ENCODE results near the gene WDR45B. TPM values are rescaled to one million over a fixed set of nuclear protein-coding genes. Genes with fewer than 3 reads are reported as not detected.

Gene WDR45B
- total RNA-seq, 2 donors from 2014 or later = 68.0 to 75.7 TPM

DNA sequence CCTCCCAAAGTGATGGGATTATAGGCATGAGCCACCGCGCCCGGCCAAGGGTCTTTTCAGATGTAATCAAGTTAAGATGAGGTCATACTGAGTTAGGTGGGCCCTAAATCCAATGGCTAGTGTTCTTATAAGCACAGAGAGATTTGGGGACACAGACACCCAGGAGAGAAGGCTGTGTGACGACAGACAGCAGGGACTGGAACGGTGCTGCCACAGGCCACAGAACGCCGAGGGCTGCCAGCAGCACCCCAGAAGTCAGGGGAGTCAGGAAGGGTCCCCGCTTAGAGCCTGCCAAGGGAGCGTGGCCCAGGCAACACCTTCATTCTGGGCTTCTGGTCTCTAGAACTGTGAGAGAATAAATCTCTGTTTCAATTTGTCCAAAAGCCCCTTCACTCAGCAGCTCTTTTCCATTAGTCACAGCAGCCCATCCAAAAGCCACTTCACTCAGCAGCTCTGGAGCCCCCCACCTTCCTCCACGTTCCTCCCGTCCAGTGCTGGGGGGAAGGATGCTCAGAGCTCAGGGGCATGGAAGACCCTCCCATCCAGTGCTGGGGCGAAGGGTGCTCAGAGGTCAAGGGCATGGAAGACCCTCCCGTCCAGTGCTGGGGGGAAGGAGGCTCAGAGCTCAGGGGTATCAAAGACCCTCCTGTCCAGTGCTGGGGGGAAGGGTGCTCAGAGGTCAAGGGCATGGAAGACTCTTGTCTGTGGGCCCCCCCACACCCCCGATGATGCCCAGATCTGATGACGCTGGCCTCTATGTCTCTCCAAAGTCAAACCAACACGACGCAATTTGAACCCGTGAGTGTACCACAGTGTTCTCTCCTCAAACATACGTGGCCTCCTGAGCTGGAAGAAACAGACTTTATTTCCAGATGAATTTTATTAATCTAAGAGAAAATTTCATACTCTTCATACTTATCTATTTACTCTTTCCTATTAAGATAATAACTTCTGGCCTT is 38.4 kb upstream of the WDR45B start:
- H3K4me3 Mint-ChIP-seq = no peak overlapping the region
- DNase-seq (ENCODE audit: low spot score) = no peak
- no peaks in the 10 kb centered on the region for H3K27me3 Mint-ChIP-seq

DNA sequence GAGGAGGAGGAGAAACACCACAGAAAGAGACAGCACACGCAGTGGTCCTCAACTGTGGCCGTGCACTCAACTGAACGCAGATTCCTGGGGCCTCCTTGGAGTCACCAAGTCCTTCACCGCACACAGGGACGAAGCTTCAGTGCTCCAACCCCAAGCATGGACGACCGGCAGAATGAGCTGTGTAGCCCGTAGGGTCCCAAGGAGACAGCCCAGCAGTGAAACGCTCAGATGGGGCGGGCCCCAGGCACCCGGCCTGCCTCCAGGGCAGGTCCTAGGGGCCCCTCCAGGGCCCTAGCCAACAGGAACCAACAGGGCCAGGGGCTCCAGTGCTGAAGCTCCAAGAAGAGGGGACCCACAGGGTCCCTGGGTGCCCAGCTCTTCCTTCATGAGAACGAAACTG is 37.0 kb upstream of the WDR45B start:
- Mint-ChIP-seq H3K36me3 (peaks cover 13% of the 10 kb centered on the region), H3K4me1 (ENCODE audit: low read depth in 2 of 2) (no peaks in the 10 kb centered on the region), H3K4me3 (no peak overlapping the region), H3K9me3 (no peaks in the 10 kb centered on the region), H3K27ac (no peak overlapping the region), H3K27me3 (no peaks in the 10 kb centered on the region)
- ATAC-seq (peak in 1 of 2 donors; percentile 36), DNase-seq (ENCODE audit: low spot score) (no peak)

More for the DNA sequence above, 38.4 kb upstream of the WDR45B start:
- no peak for ATAC-seq
- Mint-ChIP-seq H3K36me3 (peaks cover 11% of the 10 kb centered on the region), H3K27ac (no peak overlapping the region), H3K9me3 (no peaks in the 10 kb centered on the region), H3K4me1 (ENCODE audit: low read depth in 2 of 2) (peaks cover 0 to 3% of the 10 kb centered on the region in 2 donors)

DNA sequence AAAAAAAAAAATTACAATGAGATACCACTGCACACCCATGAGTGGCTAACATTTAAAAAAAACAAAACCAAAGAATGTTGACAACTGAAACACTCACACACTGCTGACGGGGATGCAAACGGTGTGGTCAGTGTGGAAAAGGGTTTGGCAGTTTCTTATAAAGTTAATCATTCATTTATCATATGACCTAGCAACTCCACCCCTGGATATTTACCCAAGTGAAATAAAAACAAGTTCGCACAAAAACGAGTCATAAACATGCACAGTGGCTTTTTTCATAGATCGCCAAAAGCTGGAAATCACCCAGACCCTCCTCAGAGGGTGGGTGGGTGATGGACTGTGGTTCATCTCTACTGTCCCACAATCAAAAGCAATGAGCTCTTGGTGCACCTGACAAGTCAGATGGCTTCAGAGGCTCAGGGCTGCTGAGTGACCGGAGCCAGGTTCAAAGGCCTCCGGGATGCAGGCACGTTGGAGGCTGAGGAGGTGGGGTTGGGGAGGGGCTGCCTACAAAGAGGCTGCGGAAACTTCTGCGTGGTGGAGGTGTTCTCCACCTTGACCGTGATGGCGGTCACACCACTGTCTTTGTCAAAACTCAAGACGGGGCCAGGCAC is 36.1 kb upstream of the WDR45B start:
- Mint-ChIP-seq H3K9me3 (no peaks in the 10 kb centered on the region), H3K27ac (no peak overlapping the region), H3K4me3 (no peak overlapping the region), H3K36me3 (peaks cover 8% of the 10 kb centered on the region), H3K27me3 (no peaks in the 10 kb centered on the region), H3K4me1 (ENCODE audit: low read depth in 2 of 2) (no peaks in the 10 kb centered on the region)
- no peak for ATAC-seq
- no peak for DNase-seq (ENCODE audit: low spot score)

DNA sequence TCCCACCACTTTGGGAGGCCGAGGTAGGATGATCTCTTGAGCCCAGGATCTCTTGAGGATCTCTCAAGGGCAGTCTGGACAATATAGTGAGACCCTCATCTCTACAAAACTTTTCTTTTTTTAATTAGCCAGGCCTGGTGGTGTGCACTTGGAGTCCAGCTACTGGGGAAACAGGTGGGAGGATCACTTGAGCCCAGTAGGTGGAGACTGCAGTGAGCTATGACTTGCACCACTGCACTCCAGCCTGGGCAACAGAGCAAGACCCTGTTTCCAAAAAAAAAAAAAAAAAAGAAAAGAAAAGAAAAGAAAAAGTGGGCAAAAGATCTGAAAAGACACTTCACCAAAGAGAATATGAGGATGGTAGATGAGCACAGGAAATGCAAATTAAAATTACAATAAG is 35.3 kb upstream of the WDR45B start:
- Mint-ChIP-seq H3K27ac (no peak overlapping the region), H3K9me3 (no peaks in the 10 kb centered on the region), H3K4me1 (ENCODE audit: low read depth in 2 of 2) (no peaks in the 10 kb centered on the region), H3K36me3 (peaks cover 8% of the 10 kb centered on the region), H3K4me3 (no peak overlapping the region), H3K27me3 (no peaks in the 10 kb centered on the region)
- DNase-seq (ENCODE audit: low spot score) (no peak), ATAC-seq (no peak)

DNA sequence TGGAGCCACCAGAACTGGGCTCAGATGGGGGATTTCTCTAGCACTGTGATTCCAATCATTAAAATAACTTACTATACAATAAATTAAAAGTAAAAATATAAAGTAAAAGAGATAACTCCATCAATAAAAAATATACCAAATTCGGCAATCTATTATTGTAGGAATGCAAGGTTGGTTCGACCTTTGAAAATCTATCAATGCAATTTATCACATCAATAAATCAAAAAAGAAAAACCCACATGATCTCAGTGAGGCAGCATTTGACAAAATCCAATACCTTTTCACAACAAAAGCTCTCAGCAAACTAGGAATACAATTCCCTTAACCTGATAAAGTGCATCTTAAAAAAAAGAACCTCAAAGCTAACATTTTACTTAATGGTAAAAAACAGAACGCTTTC is 33.3 kb upstream of the WDR45B start:
- Mint-ChIP-seq H3K4me1 (ENCODE audit: low read depth in 2 of 2) (no peaks in the 10 kb centered on the region), H3K27me3 (no peaks in the 10 kb centered on the region), H3K27ac (no peak overlapping the region), H3K9me3 (no peaks in the 10 kb centered on the region), H3K4me3 (no peak overlapping the region), H3K36me3 (peaks cover 8% of the 10 kb centered on the region)
- no peak for ATAC-seq
- no peak for DNase-seq (ENCODE audit: low spot score)

DNA sequence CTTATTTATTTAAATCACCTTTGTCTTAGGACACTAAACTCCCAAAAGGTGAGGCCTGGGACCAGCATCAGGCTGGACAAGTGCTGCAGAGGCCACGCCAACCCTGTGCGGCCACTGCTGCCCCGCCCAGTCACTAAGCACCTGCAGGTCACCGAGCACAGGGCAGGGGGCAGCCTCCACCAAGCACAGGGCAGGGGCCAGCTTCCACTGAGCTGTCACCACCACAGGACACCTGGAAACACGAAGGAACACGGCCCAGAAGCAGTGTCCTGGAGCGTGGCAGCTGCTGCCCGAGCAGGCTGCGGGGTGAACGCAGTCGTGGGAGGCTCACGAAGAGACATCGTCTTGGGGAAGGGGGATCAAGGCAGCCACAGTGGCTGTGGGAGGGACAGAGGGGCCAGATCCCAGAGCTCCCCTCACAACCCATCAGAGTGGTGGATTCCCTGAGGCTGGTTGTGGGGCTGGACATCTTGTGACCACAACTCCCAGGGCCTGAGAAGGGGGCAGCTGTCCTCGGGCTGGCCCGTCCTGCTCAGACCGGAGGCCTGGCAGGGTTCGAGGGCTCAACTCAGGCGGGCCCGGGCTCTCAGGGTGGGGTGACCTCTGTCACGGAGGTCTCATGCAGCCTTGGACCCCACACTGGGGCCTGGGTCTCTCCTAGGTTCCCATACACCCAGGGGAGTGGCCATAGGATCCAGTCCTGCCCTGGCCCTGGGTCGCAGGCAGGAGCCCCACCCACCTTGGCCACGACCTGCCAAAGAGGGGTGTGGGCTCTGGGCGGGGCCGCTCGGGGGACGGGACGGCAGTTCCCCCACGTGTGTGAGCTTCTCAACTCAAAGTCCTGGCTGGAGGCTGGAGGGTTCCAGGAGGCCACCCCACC is 31.6 kb upstream of the WDR45B start:
- ATAC-seq = no peak
- H3K9me3 Mint-ChIP-seq = no peaks in the 10 kb centered on the region
- no peak overlapping the region for H3K27ac Mint-ChIP-seq

DNA sequence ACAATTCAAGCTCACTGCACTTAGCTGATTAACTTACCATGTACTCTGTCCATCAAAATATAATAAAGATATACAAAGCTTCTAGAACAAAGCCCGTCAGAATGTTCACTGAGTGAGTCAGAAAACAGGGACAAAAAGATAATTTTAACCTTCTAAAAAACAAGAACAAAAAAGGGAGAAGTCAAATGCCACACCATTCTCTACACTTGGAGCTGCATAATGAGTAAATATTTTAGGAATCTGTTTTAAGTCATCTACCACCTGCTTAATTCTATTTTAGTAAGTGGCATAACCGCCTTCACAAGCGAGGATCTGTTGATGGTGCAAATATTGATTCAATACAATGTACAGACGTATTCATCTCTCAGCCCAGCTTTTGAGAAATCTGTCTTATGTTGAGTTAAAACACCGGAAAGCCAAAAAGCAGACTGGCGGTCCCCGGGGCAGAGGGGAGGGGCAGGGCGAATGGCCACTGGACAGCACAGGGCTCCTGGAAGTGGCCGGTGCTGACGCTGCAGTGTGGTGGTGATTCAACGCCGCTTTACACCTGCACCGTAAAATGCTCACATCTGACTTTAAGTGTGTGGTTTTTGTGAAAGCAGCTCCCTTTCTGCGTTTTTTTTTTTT is 30.1 kb upstream of the WDR45B start:
- H3K27ac Mint-ChIP-seq = no peak overlapping the region
- no peak for DNase-seq (ENCODE audit: low spot score)
- peaks cover 8% of the 10 kb centered on the region for H3K36me3 Mint-ChIP-seq
- H3K4me1 Mint-ChIP-seq (ENCODE audit: low read depth in 2 of 2) = no peaks in the 10 kb centered on the region
- ATAC-seq = no peak
- H3K9me3 Mint-ChIP-seq = no peaks in the 10 kb centered on the region
- no peaks in the 10 kb centered on the region for H3K27me3 Mint-ChIP-seq
- H3K4me3 Mint-ChIP-seq = no peak overlapping the region

More for the DNA sequence above, 31.6 kb upstream of the WDR45B start:
- no peak for DNase-seq (ENCODE audit: low spot score)
- Mint-ChIP-seq H3K27me3 (no peaks in the 10 kb centered on the region), H3K36me3 (peaks cover 8% of the 10 kb centered on the region), H3K4me3 (no peak overlapping the region), H3K4me1 (ENCODE audit: low read depth in 2 of 2) (no peaks in the 10 kb centered on the region)

DNA sequence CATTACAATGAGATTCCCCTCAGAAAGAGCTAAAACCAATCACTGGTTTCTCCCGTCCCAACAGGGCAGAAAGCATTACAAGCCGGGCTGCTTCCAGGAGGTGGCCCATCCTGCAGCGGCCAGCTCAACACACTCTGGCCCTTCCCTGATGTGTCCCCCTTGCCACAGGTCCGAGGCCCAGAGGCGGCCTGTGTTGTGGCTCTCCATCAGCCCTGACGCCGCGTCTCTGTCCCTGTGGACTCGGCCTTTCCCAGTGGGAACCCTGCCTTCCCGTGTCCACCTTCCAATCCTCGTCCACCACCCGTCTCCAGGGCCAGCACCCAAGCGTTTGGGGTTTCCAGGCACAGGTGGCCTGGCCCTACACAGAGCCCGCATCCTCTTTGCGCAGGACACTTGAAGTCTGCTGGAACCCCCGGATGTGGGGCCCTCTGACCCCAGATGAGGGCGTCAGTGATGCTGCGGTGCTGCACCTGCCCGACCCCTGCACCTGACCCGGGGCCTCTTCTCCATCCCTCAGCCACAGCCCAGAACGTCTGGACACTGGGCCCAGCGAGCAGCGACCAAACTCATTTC is 29.2 kb upstream of the WDR45B start:
- Mint-ChIP-seq H3K27me3 (no peaks in the 10 kb centered on the region), H3K9me3 (no peaks in the 10 kb centered on the region), H3K4me1 (ENCODE audit: low read depth in 2 of 2) (no peaks in the 10 kb centered on the region), H3K36me3 (peaks cover 8% of the 10 kb centered on the region), H3K4me3 (no peak overlapping the region), H3K27ac (no peak overlapping the region)
- DNase-seq (ENCODE audit: low spot score) (no peak), ATAC-seq (no peak)

DNA sequence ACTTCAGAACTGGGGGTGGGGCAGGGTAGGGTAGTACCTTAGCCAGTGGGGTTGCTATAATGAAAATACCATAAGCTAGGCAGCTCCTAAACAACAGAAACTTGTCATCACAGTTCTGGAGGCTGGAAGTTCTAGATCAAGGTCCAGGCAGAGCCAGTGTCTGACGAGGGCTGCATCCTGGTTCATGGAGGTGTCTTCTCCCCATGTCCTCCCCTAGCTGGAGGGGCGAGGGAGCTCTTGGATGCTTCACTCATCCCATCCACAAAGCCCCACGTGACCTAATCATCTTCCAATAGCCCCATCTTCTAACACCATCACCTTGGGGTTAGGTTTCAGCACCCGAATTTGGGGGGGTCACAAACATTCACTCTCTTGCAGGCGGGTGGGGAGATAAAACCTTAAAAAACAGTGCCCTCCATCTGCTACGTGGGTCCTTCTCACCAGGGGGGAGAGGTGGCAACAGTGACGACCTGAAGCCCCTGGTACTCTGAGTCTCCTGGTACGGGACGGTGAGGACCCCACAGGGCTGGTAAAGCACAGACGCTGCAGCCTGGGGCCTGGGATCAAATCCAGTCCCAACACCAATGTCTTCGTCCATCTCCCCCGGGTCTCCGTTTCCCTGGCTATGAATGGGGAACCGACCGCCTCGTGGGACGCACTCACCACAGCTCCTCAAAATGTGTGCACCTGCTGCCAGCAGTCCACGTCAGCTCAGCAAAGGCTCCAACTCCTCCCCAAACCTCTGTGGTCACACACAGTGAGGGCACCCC is 27.4 kb upstream of the WDR45B start:
- no peak for ATAC-seq
- Mint-ChIP-seq H3K4me3 (no peak overlapping the region), H3K36me3 (no peaks in the 10 kb centered on the region), H3K27ac (no peak overlapping the region), H3K4me1 (ENCODE audit: low read depth in 2 of 2) (peaks cover 0 to 10% of the 10 kb centered on the region in 2 donors), H3K27me3 (no peaks in the 10 kb centered on the region), H3K9me3 (no peaks in the 10 kb centered on the region)
- DNase-seq (ENCODE audit: low spot score) = no peak

DNA sequence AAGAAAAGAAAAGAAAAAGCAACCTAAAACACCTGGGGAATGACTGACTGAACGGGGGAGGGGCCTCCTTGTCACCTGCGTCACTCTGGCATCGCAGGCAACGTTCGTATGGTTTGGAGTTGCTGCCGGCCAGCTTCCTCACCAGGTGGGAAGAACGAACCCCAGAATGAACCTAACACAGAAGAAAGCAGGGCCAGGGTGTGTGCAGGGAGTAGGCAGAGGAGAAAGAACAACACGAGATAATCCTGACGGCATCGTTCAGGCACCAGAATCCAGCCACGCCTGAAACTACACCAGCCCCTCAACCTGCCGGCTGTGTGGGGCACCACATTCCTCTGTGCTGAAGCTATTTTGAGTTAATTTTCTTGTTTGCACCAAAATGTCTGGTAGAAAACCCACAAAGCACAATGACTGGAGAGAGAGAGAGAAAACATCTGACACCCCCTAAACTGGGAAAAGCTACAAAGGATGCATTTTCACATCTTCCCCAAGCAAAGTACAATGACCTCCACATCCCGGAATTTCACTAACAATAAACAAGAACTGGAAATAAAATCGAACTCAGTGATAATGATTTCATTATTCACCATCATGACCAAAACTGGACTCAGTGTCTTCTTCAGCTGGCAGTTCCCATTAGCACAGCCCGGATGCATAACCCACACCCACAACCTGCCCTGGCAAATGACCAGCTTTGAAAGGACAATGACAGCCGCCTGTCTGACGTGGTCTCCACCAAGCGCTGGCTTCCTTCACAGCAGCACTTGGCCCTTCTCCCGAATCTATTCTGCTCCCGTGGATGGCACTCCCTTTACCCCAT is 26.6 kb upstream of the WDR45B start:
- H3K4me1 Mint-ChIP-seq (ENCODE audit: low read depth in 2 of 2) = peaks cover 0 to 10% of the 10 kb centered on the region in 2 donors
- H3K27me3 Mint-ChIP-seq = no peaks in the 10 kb centered on the region
- no peak overlapping the region for H3K4me3 Mint-ChIP-seq
- H3K27ac Mint-ChIP-seq = no peak overlapping the region
- no peaks in the 10 kb centered on the region for H3K36me3 Mint-ChIP-seq
- DNase-seq (ENCODE audit: low spot score) (no peak), ATAC-seq (no peak)
- no peaks in the 10 kb centered on the region for H3K9me3 Mint-ChIP-seq

DNA sequence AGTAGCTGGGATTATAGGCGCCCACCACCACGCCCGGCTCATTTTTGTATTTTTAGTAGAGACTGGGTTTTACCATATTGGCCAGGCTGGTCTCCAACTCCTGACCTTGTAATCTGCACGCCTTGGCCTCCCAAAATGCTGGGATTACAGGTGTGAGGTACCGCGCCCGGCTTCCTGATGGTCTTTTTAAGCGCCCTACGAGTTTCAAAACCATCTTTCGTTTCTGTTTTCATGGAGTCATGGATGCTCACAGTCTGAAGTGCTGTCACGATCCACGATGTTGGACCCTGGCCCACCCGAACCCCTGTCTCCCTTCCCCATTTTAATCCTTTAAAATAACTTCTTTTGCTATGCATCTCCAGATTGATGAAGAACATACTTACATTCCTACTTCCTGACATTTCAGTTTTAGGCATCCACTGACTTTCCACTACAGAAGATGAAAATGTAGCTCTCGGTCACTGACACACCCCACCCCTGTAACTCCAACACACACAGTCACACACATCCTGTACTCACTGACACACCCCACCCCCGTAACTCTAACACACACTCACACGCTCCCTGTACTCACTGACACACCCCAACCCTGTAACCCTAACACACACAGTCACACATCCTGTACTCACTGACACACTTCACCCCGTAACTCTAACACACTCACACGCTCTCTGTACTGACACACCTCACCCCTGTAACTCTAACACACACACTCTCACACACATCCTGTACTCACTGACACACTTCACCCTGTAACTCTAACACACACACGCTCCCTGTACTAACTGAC is 22.6 kb upstream of the WDR45B start:
- ATAC-seq (no peak), DNase-seq (ENCODE audit: low spot score) (no peak)
- Mint-ChIP-seq H3K36me3 (no peaks in the 10 kb centered on the region), H3K27me3 (no peaks in the 10 kb centered on the region), H3K4me3 (no peak overlapping the region), H3K27ac (no peak overlapping the region), H3K9me3 (no peaks in the 10 kb centered on the region), H3K4me1 (ENCODE audit: low read depth in 2 of 2) (peaks cover 5 to 16% of the 10 kb centered on the region in 2 donors)
